Neural progenitor cell (in vitro differentiated cells): Measurements from ENCODE around the gene SLC43A1. TPM values are rescaled to one million over a fixed set of nuclear protein-coding genes. Genes with fewer than 3 reads are reported as not detected.

Experiments
- DNase-seq: peaks from one replicate; pipeline ENCODE4 v3.0.0-alpha.2; 2016; ENCODE audit warnings: low spot score
- H2AFZ ChIP-seq: fragments of 200-600 bp; sonication (generic); replicated peaks from 2 replicates; pipeline ENCODE4 v1.6.1; 2016; ENCODE audit warnings: antibody characterized with exemption
- H3F3A ChIP-seq: fragments of 200-600 bp; sonication (generic); 2 replicates; pipeline ENCODE4 v1.6.1; 2016; ENCODE audit warnings: antibody characterized with exemption, low read depth
- H3K27ac ChIP-seq: fragments of 200-600 bp; sonication (generic); 2 replicates; pipeline ENCODE4 v1.5.1; 2016; ENCODE audit warnings: mild to moderate bottlenecking
- H3K27me3 ChIP-seq: fragments of 200-600 bp; sonication (generic); 2 replicates; pipeline ENCODE4 v1.6.1; 2016; ENCODE audit warnings: mild to moderate bottlenecking, moderate library complexity
- H3K36me3 ChIP-seq: fragments of 200-600 bp; sonication (generic); 2 replicates; pipeline ENCODE4 v1.5.1; 2016
- H3K4me1 ChIP-seq: fragments of 200-600 bp; sonication (generic); 2 replicates; pipeline ENCODE4 v1.6.1; 2016; ENCODE audit warnings: mixed run types
- H3K4me2 ChIP-seq: fragments of 200-600 bp; sonication (generic); 2 replicates; pipeline ENCODE4 v1.6.1; 2016
- H3K4me3 ChIP-seq: fragments of 200-600 bp; sonication (generic); 2 replicates; pipeline ENCODE4 v1.5.1; 2016
- H3K79me2 ChIP-seq: fragments of 200-600 bp; sonication (generic); 2 replicates; pipeline ENCODE4 v1.6.1; 2016; ENCODE audit warnings: low read depth
- H3K9ac ChIP-seq: fragments of 200-600 bp; sonication (generic); 2 replicates; pipeline ENCODE4 v1.6.1; 2016
- H3K9me3 ChIP-seq: fragments of 200-600 bp; sonication (generic); 2 replicates; pipeline ENCODE4 v1.5.1; 2016; ENCODE audit warnings: low read depth
- H4K20me1 ChIP-seq: fragments of 200-600 bp; sonication (generic); 2 replicates; pipeline ENCODE4 v1.6.1; 2016; ENCODE audit warnings: low read depth
- H3K27ac Mint-ChIP-seq: 3 replicates; pipeline ENCODE4 v1.8.0; 2021; ENCODE audit warnings: mixed read lengths
- H3K27me3 Mint-ChIP-seq: 2 replicates; pipeline ENCODE4 v1.8.0; 2022; ENCODE audit warnings: low read depth, mild to moderate bottlenecking, inconsistent platforms, moderate library complexity, mixed read lengths; ENCODE audit not compliant: insufficient read depth
- H3K36me3 Mint-ChIP-seq: 3 replicates; pipeline ENCODE4 v1.8.0; 2021; ENCODE audit warnings: mixed read lengths
- H3K4me1 Mint-ChIP-seq: 3 replicates; pipeline ENCODE4 v1.8.0; 2021; ENCODE audit warnings: mixed read lengths
- H3K4me3 Mint-ChIP-seq: 3 replicates; pipeline ENCODE4 v1.8.0; 2021; ENCODE audit warnings: mild to moderate bottlenecking, moderate library complexity, mixed read lengths
- H3K9me3 Mint-ChIP-seq: 3 replicates; pipeline ENCODE4 v1.8.0; 2020; ENCODE audit warnings: mixed read lengths
- EZH2 ChIP-seq: fragments of 200-600 bp; sonication (generic); IDR thresholded peaks from 2 replicates; pipeline ENCODE4 v1.6.1; 2017; ENCODE audit warnings: antibody characterized with exemption, mild to moderate bottlenecking, moderate library complexity
- EZH2phosphoT487 ChIP-seq: fragments of 200-600 bp; sonication (generic); IDR thresholded peaks from 2 replicates; pipeline ENCODE4 v1.6.1; 2017; ENCODE audit warnings: antibody characterized with exemption
- total RNA-seq: library from RNA; depleted of rRNA; stranded (reverse); fragments of >200 nt; gene quantifications from 2 replicates; pipeline ENCODE4 v1.2.3, GENCODE V29; 2015; ENCODE audit warnings: low replicate concordance
- TF ChIP-seq, protein P1 (sequence below): fragments of 200-600 bp; sonication (generic); IDR thresholded peaks from 2 replicates; pipeline ENCODE4 v1.5.1; 2017; ENCODE audit warnings: antibody characterized with exemption, mild to moderate bottlenecking

The SLC43A1 gene
- total RNA-seq, 1 donor from 2014 or later = 0.99 TPM

- Mint-ChIP-seq H3K4me1 (peaks cover 28% of the 10 kb centered on the region), H3K36me3 (no peaks in the 10 kb centered on the region), H3K9me3 (no peaks in the 10 kb centered on the region), H3K27ac (no peak overlapping the region), H3K4me3 (no peak overlapping the region), H3K27me3 (peaks cover 45% of the 10 kb centered on the region)
- peak overlapping the region; percentile 98 for H3K4me2 ChIP-seq
- DNase-seq = no peak
- peak overlapping the region; percentile 66 for H3K4me3 ChIP-seq
- no peaks in the 10 kb centered on the region for H3K79me2 ChIP-seq
- H3F3A ChIP-seq = peaks cover 4% of the 10 kb centered on the region
- H3K4me1 ChIP-seq = peaks cover 20% of the 10 kb centered on the region
- H3K9ac ChIP-seq = no peak overlapping the region
- TF ChIP-seq EZH2 (no peak), EZH2phosphoT487 (no peak)
- TF ChIP-seq, protein P1, sequence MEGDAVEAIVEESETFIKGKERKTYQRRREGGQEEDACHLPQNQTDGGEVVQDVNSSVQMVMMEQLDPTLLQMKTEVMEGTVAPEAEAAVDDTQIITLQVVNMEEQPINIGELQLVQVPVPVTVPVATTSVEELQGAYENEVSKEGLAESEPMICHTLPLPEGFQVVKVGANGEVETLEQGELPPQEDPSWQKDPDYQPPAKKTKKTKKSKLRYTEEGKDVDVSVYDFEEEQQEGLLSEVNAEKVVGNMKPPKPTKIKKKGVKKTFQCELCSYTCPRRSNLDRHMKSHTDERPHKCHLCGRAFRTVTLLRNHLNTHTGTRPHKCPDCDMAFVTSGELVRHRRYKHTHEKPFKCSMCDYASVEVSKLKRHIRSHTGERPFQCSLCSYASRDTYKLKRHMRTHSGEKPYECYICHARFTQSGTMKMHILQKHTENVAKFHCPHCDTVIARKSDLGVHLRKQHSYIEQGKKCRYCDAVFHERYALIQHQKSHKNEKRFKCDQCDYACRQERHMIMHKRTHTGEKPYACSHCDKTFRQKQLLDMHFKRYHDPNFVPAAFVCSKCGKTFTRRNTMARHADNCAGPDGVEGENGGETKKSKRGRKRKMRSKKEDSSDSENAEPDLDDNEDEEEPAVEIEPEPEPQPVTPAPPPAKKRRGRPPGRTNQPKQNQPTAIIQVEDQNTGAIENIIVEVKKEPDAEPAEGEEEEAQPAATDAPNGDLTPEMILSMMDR = no peak
- H3K27me3 ChIP-seq = peaks cover 99% of the 10 kb centered on the region
- no peak overlapping the region for H2AFZ ChIP-seq
- H3K9me3 ChIP-seq = no peaks in the 10 kb centered on the region
- H4K20me1 ChIP-seq = peaks cover 10% of the 10 kb centered on the region
- no peaks in the 10 kb centered on the region for H3K36me3 ChIP-seq
- H3K27ac ChIP-seq = no peak overlapping the region
Observed at GRCh38 chr11:57458060-57458409, 57.5 kb downstream of the SLC43A1 start.

- H3K27ac ChIP-seq = no peak overlapping the region
- no peak for DNase-seq
- H3K9me3 Mint-ChIP-seq = no peaks in the 10 kb centered on the region
- H3K36me3 ChIP-seq = no peaks in the 10 kb centered on the region
- H4K20me1 ChIP-seq = peaks cover 7% of the 10 kb centered on the region
- no peaks in the 10 kb centered on the region for H3K79me2 ChIP-seq
- H3F3A ChIP-seq = peaks cover 3% of the 10 kb centered on the region
- H3K36me3 Mint-ChIP-seq = no peaks in the 10 kb centered on the region
- peaks cover 46% of the 10 kb centered on the region for H3K27me3 Mint-ChIP-seq
- H3K9ac ChIP-seq = no peak overlapping the region
- H3K9me3 ChIP-seq = no peaks in the 10 kb centered on the region
- peak overlapping the region; percentile 7 for H3K4me3 ChIP-seq
- H2AFZ ChIP-seq = no peak overlapping the region
- TF ChIP-seq EZH2 (no peak), EZH2phosphoT487 (no peak)
- TF ChIP-seq, protein P1 = no peak
- peaks cover 99% of the 10 kb centered on the region for H3K27me3 ChIP-seq
- peak overlapping the region; percentile 56 for H3K4me3 Mint-ChIP-seq
- H3K4me1 Mint-ChIP-seq = peaks cover 24% of the 10 kb centered on the region
- peaks cover 18% of the 10 kb centered on the region for H3K4me1 ChIP-seq
- peak overlapping the region; percentile 98 for H3K4me2 ChIP-seq
- no peak overlapping the region for H3K27ac Mint-ChIP-seq
Observed at GRCh38 chr11:57457643-57458023, 57.9 kb downstream of the SLC43A1 start.

DNA sequence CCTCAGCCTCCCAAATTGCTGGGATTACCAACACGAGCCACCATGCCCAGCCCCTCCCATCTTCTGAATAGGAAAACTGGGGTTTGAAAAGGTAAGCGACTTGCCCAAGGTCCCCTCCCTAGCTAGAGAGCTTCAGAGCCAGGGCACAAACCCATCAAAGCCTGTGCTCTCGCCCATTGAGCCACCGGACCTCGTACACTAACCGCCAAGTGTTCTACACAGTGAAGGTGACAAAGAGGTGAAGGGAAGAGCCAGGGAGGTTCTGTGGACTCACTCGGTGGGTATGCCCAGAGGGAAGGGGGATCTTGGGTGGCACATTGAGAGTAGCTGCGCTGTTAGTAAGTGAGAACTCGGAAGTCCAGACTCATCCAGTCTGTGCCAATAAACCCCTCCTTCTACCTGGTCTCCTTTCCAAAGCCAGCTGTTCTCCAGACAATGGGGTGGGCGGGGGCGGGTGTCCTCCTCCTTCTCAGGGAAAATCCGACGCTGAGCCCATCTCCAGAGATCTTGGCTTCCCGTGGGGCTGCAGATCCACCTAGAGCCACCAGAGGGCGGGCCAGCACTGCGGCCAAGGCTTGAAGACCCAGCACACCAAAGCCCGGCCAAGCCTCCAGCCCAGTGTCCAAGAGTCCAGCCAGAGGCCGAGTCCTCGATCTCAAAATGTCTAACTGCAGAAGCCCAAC lies 58.4 kb downstream of the SLC43A1 start:
- Mint-ChIP-seq H3K27me3 (peaks cover 43% of the 10 kb centered on the region), H3K9me3 (no peaks in the 10 kb centered on the region), H3K27ac (no peak overlapping the region), H3K4me1 (peaks cover 21% of the 10 kb centered on the region), H3K36me3 (no peaks in the 10 kb centered on the region), H3K4me3 (peak overlapping the region; percentile 56)
- Histone ChIP-seq H3K36me3 (no peaks in the 10 kb centered on the region), H3K4me2 (peak overlapping the region; percentile 98), H4K20me1 (peaks cover 5% of the 10 kb centered on the region), H3K79me2 (no peaks in the 10 kb centered on the region), H3K9ac (no peak overlapping the region), H3F3A (no peaks in the 10 kb centered on the region), H3K27ac (no peak overlapping the region), H3K4me1 (peaks cover 18% of the 10 kb centered on the region), H3K27me3 (peaks cover 99% of the 10 kb centered on the region), H2AFZ (no peak overlapping the region), H3K9me3 (no peaks in the 10 kb centered on the region), H3K4me3 (peak overlapping the region; percentile 7)
- peak; percentile 93 for DNase-seq
- TF ChIP-seq EZH2 = no peak
- TF ChIP-seq, protein P1 = peak; percentile 98
